Cardiac muscle cell (in vitro differentiated cells and primary cell): Measurements from ENCODE around the gene CCDC69. TPM values are rescaled to one million over a fixed set of nuclear protein-coding genes. Genes with fewer than 3 reads are reported as not detected.

Experiments used
- DNase-seq, 2 donors: peaks; one replicate each; pipeline versions ENCODE4 v3.0.0 to v3.0.0-alpha.2; 2010 to 2017; ENCODE audit warnings: low read depth in 1 of 2, low spot score in 1 of 2
- H3K27ac ChIP-seq: fragments of 200-600 bp; sonication (generic); 2 replicates; pipeline ENCODE4 v1.5.1; 2016
- H3K27me3 ChIP-seq: fragments of 200-600 bp; sonication (generic); 2 replicates; pipeline ENCODE4 v1.6.0; 2016; ENCODE audit warnings: control low read depth
- H3K36me3 ChIP-seq: fragments of 200-600 bp; sonication (generic); 2 replicates; pipeline ENCODE4 v1.5.1; 2016; ENCODE audit warnings: control low read depth
- H3K4me1 ChIP-seq: fragments of 200-600 bp; sonication (generic); 2 replicates; pipeline ENCODE4 v1.8.1; 2017; ENCODE audit warnings: low read depth, mild to moderate bottlenecking, mixed run types
- H3K4me3 ChIP-seq: fragments of 200-600 bp; sonication (generic); 2 replicates; pipeline ENCODE4 v1.5.1; 2016; ENCODE audit warnings: mild to moderate bottlenecking
- H3K9me3 ChIP-seq: fragments of 200-600 bp; sonication (generic); 2 replicates; pipeline ENCODE4 v1.5.1; 2017; ENCODE audit warnings: low read depth, mild to moderate bottlenecking, control low read depth
- CTCF ChIP-seq: IDR thresholded peaks from 2 replicates; pipeline ENCODE4 v1.5.1; 2012; ENCODE audit warnings: low read depth, mild to moderate bottlenecking, low read length
- polyA plus RNA-seq: library from polyadenylated mRNA; unstranded; fragments of >200 nt; fragmentation: Nextera tagmentation; extraction: Ambion mirVana; gene quantifications from 2 replicates; pipeline ENCODE4 v1.2.1, GENCODE V29; 2016
- total RNA-seq: library from RNA; depleted of rRNA; stranded (reverse); fragments of >200 nt; gene quantifications from 2 replicates; pipeline ENCODE4 v1.2.3, GENCODE V29; 2016

The CCDC69 gene
- total and polyA plus RNA-seq, 2 experiments from 2014 or later: 70.4 to 104 TPM

- no peak overlapping the region for H3K4me3 ChIP-seq
- H3K27ac ChIP-seq: no peak overlapping the region
- peaks cover 63% of the 10 kb centered on the region for H3K36me3 ChIP-seq
- no peak for DNase-seq
- no peaks in the 10 kb centered on the region for H3K9me3 ChIP-seq
- H3K4me1 ChIP-seq: peaks cover 43% of the 10 kb centered on the region
- no peaks in the 10 kb centered on the region for H3K27me3 ChIP-seq
- TF ChIP-seq CTCF: no peak
Measured at GRCh38 chr5:151139646-151140045, 84.2 kb downstream of the CCDC69 start.

GRCh38 chr5:151139015-151139414 lies 84.9 kb downstream of the CCDC69 start:
- peaks cover 69% of the 10 kb centered on the region for H3K36me3 ChIP-seq
- no peaks in the 10 kb centered on the region for H3K9me3 ChIP-seq
- no peaks in the 10 kb centered on the region for H3K27me3 ChIP-seq
- no peak overlapping the region for H3K4me3 ChIP-seq
- H3K4me1 ChIP-seq: peaks cover 36% of the 10 kb centered on the region
- H3K27ac ChIP-seq: no peak overlapping the region
- DNase-seq: no peak
- TF ChIP-seq CTCF: no peak

- H3K36me3 ChIP-seq: peaks cover 72% of the 10 kb centered on the region
- H3K4me3 ChIP-seq: no peak overlapping the region
- no peak overlapping the region for H3K27ac ChIP-seq
- no peaks in the 10 kb centered on the region for H3K27me3 ChIP-seq
- H3K9me3 ChIP-seq: no peaks in the 10 kb centered on the region
- no peak for DNase-seq
- H3K4me1 ChIP-seq: peaks cover 29% of the 10 kb centered on the region
- TF ChIP-seq CTCF: no peak
Measured at GRCh38 chr5:151138114-151138513, 85.8 kb downstream of the CCDC69 start.

- H3K4me3 ChIP-seq: no peak overlapping the region
- peaks cover 21% of the 10 kb centered on the region for H3K4me1 ChIP-seq
- H3K9me3 ChIP-seq: no peaks in the 10 kb centered on the region
- no peak overlapping the region for H3K27ac ChIP-seq
- peaks cover 75% of the 10 kb centered on the region for H3K36me3 ChIP-seq
- DNase-seq: no peak
- H3K27me3 ChIP-seq: no peaks in the 10 kb centered on the region
- TF ChIP-seq CTCF: no peak
Measured at GRCh38 chr5:151137067-151137825, 86.6 kb downstream of the CCDC69 start.

GRCh38 chr5:151134228-151134627 lies 89.7 kb downstream of the CCDC69 start:
- TF ChIP-seq CTCF: no peak
- Histone ChIP-seq H3K27me3 (no peaks in the 10 kb centered on the region), H3K9me3 (no peaks in the 10 kb centered on the region), H3K4me1 (no peaks in the 10 kb centered on the region), H3K36me3 (peaks cover 96% of the 10 kb centered on the region), H3K27ac (peak overlapping the region; percentile 9), H3K4me3 (no peak overlapping the region)
- no peak for DNase-seq
